Measurements from ENCODE around the gene PPP2R3B.

Gene PPP2R3B

DNA sequence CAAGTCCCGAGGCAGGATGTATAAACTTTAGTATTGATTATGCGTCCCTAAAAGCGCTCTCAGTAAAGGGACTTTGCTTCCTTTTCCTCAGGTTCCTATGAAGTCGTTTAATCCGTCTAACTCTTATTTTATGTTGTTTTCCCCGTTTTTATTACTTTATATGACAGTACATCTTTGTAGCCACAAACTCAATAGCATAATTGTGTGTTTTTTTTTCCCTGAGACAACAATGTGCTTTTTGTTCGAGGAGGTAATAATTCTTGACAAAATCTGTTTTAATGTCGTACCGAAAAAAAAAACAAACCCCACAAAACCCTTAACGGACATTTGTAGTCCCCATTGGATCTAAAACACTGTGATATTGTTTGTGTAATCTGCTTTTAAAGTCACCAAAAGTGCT is 17.9 kb upstream of the PPP2R3B start:
- ChIA-PET CTCF (no interaction called here), POLR2A (no interaction called here)
- Histone ChIP-seq H3K27ac (ENCODE audit: insufficient read depth in 1 of 2, low read depth in 1 of 2, low read length in 2 of 2, poor library complexity in 1 of 2, severe bottlenecking in 2 of 2) (no peak overlapping the region), H3K9me3 (ENCODE audit: control extremely low read depth in 1 of 5, control insufficient read depth in 4 of 5, insufficient read depth in 2 of 5, low read depth in 1 of 5, low read length in 4 of 5) (no peaks in the 10 kb centered on the region), H3K4me1 (ENCODE audit: control extremely low read depth in 1 of 4, control insufficient read depth in 4 of 4, insufficient read depth in 4 of 4, low read length in 3 of 4) (no peaks in the 10 kb centered on the region), H3K36me3 (ENCODE audit: control insufficient read depth in 4 of 4, insufficient read depth in 4 of 4, low read length in 3 of 4) (no peaks in the 10 kb centered on the region), H3K27me3 (replicated peaks in 2 of 5; ENCODE audit: control insufficient read depth in 4 of 5, insufficient read depth in 5 of 5, low read length in 4 of 5) (no peaks in the 10 kb centered on the region), H3K4me3 (ENCODE audit: control insufficient read depth in 1 of 7, extremely low read depth in 1 of 7, insufficient read depth in 4 of 7, low read depth in 2 of 7, low read length in 6 of 7) (no peak overlapping the region)
- 95% methylated on average over 3 of the region's 10 CpGs for WGBS (ENCODE audit: insufficient coverage)
- no peak for DNase-seq

DNA sequence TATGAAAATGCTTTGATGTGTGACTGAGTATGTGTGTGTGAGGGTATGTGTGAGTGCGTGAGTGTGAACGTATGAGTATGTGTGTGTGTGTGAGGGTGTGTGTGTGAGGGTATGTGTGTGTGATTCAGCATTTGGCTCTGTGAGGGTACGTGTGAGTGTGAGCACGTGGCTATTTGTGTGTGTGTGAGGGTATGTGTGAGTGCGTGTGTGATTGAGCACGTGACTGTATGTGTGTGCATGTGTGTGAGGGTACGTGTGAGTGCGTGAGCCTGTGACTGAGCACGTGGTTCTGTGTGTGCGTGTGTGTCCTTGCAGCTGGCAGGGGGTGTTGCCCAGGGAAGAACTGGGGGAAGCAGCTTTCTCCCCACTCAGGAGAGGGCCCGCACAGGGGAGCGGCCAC is 16.1 kb upstream of the PPP2R3B start:
- DNase-seq = peak in 1 of 3 donors; percentile 22
- Histone ChIP-seq H3K27ac (ENCODE audit: insufficient read depth in 1 of 2, low read depth in 1 of 2, low read length in 2 of 2, poor library complexity in 1 of 2, severe bottlenecking in 2 of 2) (no peak overlapping the region), H3K36me3 (ENCODE audit: control insufficient read depth in 4 of 4, insufficient read depth in 4 of 4, low read length in 3 of 4) (no peaks in the 10 kb centered on the region), H3K27me3 (replicated peaks in 2 of 5; ENCODE audit: control insufficient read depth in 4 of 5, insufficient read depth in 5 of 5, low read length in 4 of 5) (no peaks in the 10 kb centered on the region), H3K4me3 (ENCODE audit: control insufficient read depth in 1 of 7, extremely low read depth in 1 of 7, insufficient read depth in 4 of 7, low read depth in 2 of 7, low read length in 6 of 7) (no peak overlapping the region), H3K4me1 (ENCODE audit: control extremely low read depth in 1 of 4, control insufficient read depth in 4 of 4, insufficient read depth in 4 of 4, low read length in 3 of 4) (no peaks in the 10 kb centered on the region), H3K9me3 (ENCODE audit: control extremely low read depth in 1 of 5, control insufficient read depth in 4 of 5, insufficient read depth in 2 of 5, low read depth in 1 of 5, low read length in 4 of 5) (no peaks in the 10 kb centered on the region)
- CTCF ChIA-PET = no interaction called here
- 91% methylated on average over 11 of the region's 12 CpGs for WGBS (ENCODE audit: insufficient coverage)
- POLR2A ChIA-PET = no interaction called here

DNA sequence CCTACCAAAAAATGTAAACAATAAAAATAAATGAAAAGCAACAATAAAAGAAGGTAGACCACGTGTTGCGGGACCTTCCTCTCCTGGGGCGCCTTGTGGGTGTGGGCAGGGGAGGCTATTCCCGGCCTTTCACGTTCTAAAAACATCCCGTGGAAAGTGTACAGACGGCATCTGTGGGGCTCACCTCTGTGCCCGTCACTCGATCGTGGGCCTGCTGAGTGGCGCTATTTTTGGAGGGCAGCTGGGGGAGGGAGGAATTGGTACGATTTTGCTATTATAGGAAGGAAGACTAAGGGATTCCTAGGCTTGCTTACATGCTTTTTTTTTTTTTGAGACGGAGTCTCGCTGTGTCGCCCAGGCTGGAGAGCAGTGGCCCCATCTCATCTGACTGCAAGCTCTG is 13.6 kb upstream of the PPP2R3B start:
- WGBS (ENCODE audit: insufficient coverage) = 81% methylated on average over 8 of the region's 15 CpGs
- CTCF ChIA-PET = no interaction called here

DNA sequence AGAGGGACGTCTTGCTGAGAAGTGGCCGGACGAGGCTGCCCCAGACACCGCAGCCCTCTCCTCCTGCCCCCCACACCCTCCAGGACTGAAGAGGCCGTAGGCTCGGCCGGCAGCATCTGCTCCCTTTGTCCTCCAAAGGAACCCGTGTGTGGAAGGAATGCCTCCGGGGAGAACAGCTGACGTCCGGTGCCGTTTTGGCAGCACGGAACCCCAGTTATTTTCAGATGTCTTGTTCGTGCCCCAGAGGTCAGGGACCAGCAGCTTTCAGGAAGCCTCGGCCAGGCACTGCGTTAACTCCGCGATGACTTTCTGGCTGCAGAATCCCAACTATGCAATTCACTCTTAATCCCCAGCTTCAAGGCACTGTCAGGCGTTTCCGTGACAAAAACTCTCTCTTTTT is 10.9 kb upstream of the PPP2R3B start:
- WGBS (ENCODE audit: insufficient coverage) = 41% methylated on average over 16 of the region's 20 CpGs
- no peak for DNase-seq
- no peaks in the 10 kb centered on the region for H3K4me1 ChIP-seq (ENCODE audit: control extremely low read depth in 1 of 4, control insufficient read depth in 4 of 4, insufficient read depth in 4 of 4, low read length in 3 of 4)
- H3K27ac ChIP-seq (ENCODE audit: insufficient read depth in 1 of 2, low read depth in 1 of 2, low read length in 2 of 2, poor library complexity in 1 of 2, severe bottlenecking in 2 of 2) = no peak overlapping the region
- H3K9me3 ChIP-seq (ENCODE audit: control extremely low read depth in 1 of 5, control insufficient read depth in 4 of 5, insufficient read depth in 2 of 5, low read depth in 1 of 5, low read length in 4 of 5) = no peaks in the 10 kb centered on the region
- H3K4me3 ChIP-seq (ENCODE audit: control insufficient read depth in 1 of 7, extremely low read depth in 1 of 7, insufficient read depth in 4 of 7, low read depth in 2 of 7, low read length in 6 of 7) = no peak overlapping the region
- ChIA-PET POLR2A (no interaction called here), CTCF (no interaction called here)
- H3K27me3 ChIP-seq (replicated peaks in 2 of 5; ENCODE audit: control insufficient read depth in 4 of 5, insufficient read depth in 5 of 5, low read length in 4 of 5) = no peaks in the 10 kb centered on the region
- H3K36me3 ChIP-seq (ENCODE audit: control insufficient read depth in 4 of 4, insufficient read depth in 4 of 4, low read length in 3 of 4) = no peaks in the 10 kb centered on the region

More for the DNA sequence above, 13.6 kb upstream of the PPP2R3B start:
- POLR2A ChIA-PET = no interaction called here
- no peak overlapping the region for H3K27ac ChIP-seq (ENCODE audit: insufficient read depth in 1 of 2, low read depth in 1 of 2, low read length in 2 of 2, poor library complexity in 1 of 2, severe bottlenecking in 2 of 2)
- H3K36me3 ChIP-seq (ENCODE audit: control insufficient read depth in 4 of 4, insufficient read depth in 4 of 4, low read length in 3 of 4) = no peaks in the 10 kb centered on the region
- DNase-seq = no peak
- no peaks in the 10 kb centered on the region for H3K9me3 ChIP-seq (ENCODE audit: control extremely low read depth in 1 of 5, control insufficient read depth in 4 of 5, insufficient read depth in 2 of 5, low read depth in 1 of 5, low read length in 4 of 5)
- H3K27me3 ChIP-seq (replicated peaks in 2 of 5; ENCODE audit: control insufficient read depth in 4 of 5, insufficient read depth in 5 of 5, low read length in 4 of 5) = no peaks in the 10 kb centered on the region
- H3K4me1 ChIP-seq (ENCODE audit: control extremely low read depth in 1 of 4, control insufficient read depth in 4 of 4, insufficient read depth in 4 of 4, low read length in 3 of 4) = no peaks in the 10 kb centered on the region
- H3K4me3 ChIP-seq (ENCODE audit: control insufficient read depth in 1 of 7, extremely low read depth in 1 of 7, insufficient read depth in 4 of 7, low read depth in 2 of 7, low read length in 6 of 7) = no peak overlapping the region

DNA sequence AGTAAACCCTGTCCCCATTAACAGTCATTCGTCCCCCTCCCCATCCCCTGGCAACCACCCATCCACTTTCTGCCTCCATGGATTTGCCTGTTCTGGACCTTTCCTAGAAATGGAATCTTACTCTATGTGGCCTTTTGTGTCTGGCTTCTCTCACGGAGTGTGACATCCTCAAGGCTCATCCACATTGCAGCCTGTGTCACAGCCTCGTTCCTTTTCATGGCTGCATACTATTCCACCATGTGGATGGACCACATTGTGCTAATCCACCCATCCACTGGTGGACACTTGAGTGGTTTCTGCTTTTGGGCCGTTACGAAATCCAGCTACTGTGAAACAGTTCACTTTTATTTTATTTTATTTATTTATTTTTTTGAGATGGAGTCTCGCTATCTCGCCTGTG is 8.1 kb upstream of the PPP2R3B start:
- no peak for DNase-seq
- Histone ChIP-seq H3K4me1 (ENCODE audit: control extremely low read depth in 1 of 4, control insufficient read depth in 4 of 4, insufficient read depth in 4 of 4, low read length in 3 of 4) (no peaks in the 10 kb centered on the region), H3K9me3 (ENCODE audit: control extremely low read depth in 1 of 5, control insufficient read depth in 4 of 5, insufficient read depth in 2 of 5, low read depth in 1 of 5, low read length in 4 of 5) (no peaks in the 10 kb centered on the region), H3K4me3 (ENCODE audit: control insufficient read depth in 1 of 7, extremely low read depth in 1 of 7, insufficient read depth in 4 of 7, low read depth in 2 of 7, low read length in 6 of 7) (no peak overlapping the region), H3K27ac (ENCODE audit: insufficient read depth in 1 of 2, low read depth in 1 of 2, low read length in 2 of 2, poor library complexity in 1 of 2, severe bottlenecking in 2 of 2) (no peak overlapping the region), H3K27me3 (replicated peaks in 2 of 5; ENCODE audit: control insufficient read depth in 4 of 5, insufficient read depth in 5 of 5, low read length in 4 of 5) (no peaks in the 10 kb centered on the region), H3K36me3 (ENCODE audit: control insufficient read depth in 4 of 4, insufficient read depth in 4 of 4, low read length in 3 of 4) (no peaks in the 10 kb centered on the region)
- POLR2A ChIA-PET = no interaction called here
- 96% methylated on average over 3 of the region's 7 CpGs for WGBS (ENCODE audit: insufficient coverage)
- CTCF ChIA-PET = no interaction called here

DNA sequence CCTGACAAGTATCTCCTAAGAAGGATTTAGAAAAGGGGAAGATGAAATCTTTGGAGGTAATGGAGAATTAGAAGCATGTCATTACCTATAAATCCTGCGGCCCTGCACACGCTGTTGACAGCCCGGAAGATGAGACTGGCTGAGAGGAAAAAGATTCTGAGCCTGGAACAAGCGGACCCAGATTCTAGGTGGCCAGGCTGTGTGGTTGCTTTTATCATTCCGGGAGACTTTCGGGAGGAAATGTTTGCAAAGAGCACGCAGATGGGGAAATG is 5.8 kb upstream of the PPP2R3B start:
- H3K4me1 ChIP-seq (ENCODE audit: control extremely low read depth in 1 of 4, control insufficient read depth in 4 of 4, insufficient read depth in 4 of 4, low read length in 3 of 4) = peaks cover 1 to 4% (median 2%) of the 10 kb centered on the region in 4 experiments
- no peak overlapping the region for H3K4me3 ChIP-seq (ENCODE audit: control insufficient read depth in 1 of 7, extremely low read depth in 1 of 7, insufficient read depth in 4 of 7, low read depth in 2 of 7, low read length in 6 of 7)
- 94% methylated on average over 7 of the region's 7 CpGs for WGBS (ENCODE audit: insufficient coverage)
- ChIA-PET POLR2A (no interaction called here), CTCF (no interaction called here)
- no peaks in the 10 kb centered on the region for H3K9me3 ChIP-seq (ENCODE audit: control extremely low read depth in 1 of 5, control insufficient read depth in 4 of 5, insufficient read depth in 2 of 5, low read depth in 1 of 5, low read length in 4 of 5)
- no peaks in the 10 kb centered on the region for H3K27me3 ChIP-seq (replicated peaks in 2 of 5; ENCODE audit: control insufficient read depth in 4 of 5, insufficient read depth in 5 of 5, low read length in 4 of 5)
- no peak overlapping the region for H3K27ac ChIP-seq (ENCODE audit: insufficient read depth in 1 of 2, low read depth in 1 of 2, low read length in 2 of 2, poor library complexity in 1 of 2, severe bottlenecking in 2 of 2)
- H3K36me3 ChIP-seq (ENCODE audit: control insufficient read depth in 4 of 4, insufficient read depth in 4 of 4, low read length in 3 of 4) = no peaks in the 10 kb centered on the region
- no peak for DNase-seq

DNA sequence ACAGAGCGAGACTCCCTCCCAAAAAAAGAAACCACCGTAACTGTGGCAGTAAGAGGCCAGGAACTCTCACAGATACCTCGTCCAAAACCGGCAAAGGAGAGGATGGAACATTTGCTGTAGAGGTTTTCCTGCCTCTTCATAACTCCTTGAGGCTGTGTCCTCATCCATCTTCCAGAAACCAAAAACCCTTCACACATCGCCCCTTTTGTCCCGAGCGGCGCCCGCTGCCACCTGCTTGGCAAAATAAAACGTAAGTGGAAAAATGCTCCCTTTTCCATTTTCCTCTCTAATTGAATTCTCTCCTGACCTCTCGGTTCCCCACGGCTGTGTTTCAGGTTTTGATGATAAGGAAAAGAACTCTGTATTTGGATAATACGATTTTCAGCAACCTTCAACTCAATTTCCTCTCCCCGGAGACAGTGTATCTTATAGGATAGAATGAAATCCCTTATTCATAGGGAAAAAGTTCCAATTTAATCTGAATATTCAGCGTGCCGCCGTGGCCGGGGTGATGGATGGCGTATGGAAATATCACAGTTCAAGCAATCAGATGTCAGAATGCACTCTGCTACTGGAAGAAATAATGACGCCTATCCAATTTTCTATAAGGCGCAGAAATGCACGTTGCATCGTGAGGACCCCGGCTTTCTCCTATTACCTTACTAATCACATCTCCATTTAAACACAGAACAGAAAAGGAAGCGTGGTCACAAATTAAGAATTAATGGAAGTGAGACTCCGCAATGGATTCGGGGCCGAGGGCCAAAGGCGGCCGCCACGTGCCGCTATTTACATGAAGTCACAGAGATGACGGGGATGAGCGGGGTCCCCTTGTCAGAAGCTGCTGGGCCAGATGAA is 5.2 kb upstream of the PPP2R3B start:
- DNase-seq = no peak
- Histone ChIP-seq H3K4me3 (ENCODE audit: control insufficient read depth in 1 of 7, extremely low read depth in 1 of 7, insufficient read depth in 4 of 7, low read depth in 2 of 7, low read length in 6 of 7) (no peak overlapping the region), H3K27ac (ENCODE audit: insufficient read depth in 1 of 2, low read depth in 1 of 2, low read length in 2 of 2, poor library complexity in 1 of 2, severe bottlenecking in 2 of 2) (no peak overlapping the region), H3K4me1 (ENCODE audit: control extremely low read depth in 1 of 4, control insufficient read depth in 4 of 4, insufficient read depth in 4 of 4, low read length in 3 of 4) (peaks cover 3 to 5% (median 4%) of the 10 kb centered on the region in 4 experiments), H3K9me3 (ENCODE audit: control extremely low read depth in 1 of 5, control insufficient read depth in 4 of 5, insufficient read depth in 2 of 5, low read depth in 1 of 5, low read length in 4 of 5) (no peaks in the 10 kb centered on the region), H3K36me3 (ENCODE audit: control insufficient read depth in 4 of 4, insufficient read depth in 4 of 4, low read length in 3 of 4) (no peaks in the 10 kb centered on the region), H3K27me3 (replicated peaks in 2 of 5; ENCODE audit: control insufficient read depth in 4 of 5, insufficient read depth in 5 of 5, low read length in 4 of 5) (no peaks in the 10 kb centered on the region)
- 95% methylated on average over 22 of the region's 34 CpGs for WGBS (ENCODE audit: insufficient coverage)
- ChIA-PET POLR2A (no interaction called here), CTCF (no interaction called here)

All from common myeloid progenitor, CD34-positive (primary cell).